ENCODE measurements around the gene ATG16L1. TPM values are rescaled to one million over a fixed set of nuclear protein-coding genes. Genes with fewer than 3 reads are reported as not detected.

Gene ATG16L1
- total RNA-seq, 1 donor from 2014 or later = 49.9 TPM

DNA sequence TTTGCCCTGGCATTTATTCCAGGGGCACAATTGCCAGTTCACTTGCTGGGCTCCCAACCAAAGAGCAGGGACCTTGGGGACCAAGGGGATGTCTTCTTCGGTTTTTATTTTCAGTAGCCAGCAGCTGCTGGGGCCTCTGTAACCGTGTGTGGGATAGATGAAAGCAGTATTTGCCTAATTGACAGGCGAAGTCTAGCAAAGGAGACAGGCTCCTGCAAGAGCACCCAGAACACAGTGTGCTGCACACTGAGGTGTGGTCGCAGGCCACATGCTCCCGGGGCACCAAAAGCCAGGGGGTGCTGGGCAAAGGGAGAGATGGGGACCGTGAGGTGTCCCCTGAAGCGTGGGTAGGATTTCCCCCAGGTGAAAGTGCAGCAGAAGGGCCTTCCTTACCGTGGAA lies 61.4 kb downstream of the ATG16L1 start:
- H3K4me1 Mint-ChIP-seq = peaks cover 43% of the 10 kb centered on the region
- DNase-seq = no peak
- H3K27me3 Mint-ChIP-seq = no peaks in the 10 kb centered on the region
- H3K36me3 Mint-ChIP-seq (ENCODE audit: low read depth) = no peaks in the 10 kb centered on the region
- intact Hi-C loops (cut with micrococcal nuclease) = no loop called here
- H3K4me3 Mint-ChIP-seq = no peak overlapping the region
- TF ChIP-seq, protein P1, sequence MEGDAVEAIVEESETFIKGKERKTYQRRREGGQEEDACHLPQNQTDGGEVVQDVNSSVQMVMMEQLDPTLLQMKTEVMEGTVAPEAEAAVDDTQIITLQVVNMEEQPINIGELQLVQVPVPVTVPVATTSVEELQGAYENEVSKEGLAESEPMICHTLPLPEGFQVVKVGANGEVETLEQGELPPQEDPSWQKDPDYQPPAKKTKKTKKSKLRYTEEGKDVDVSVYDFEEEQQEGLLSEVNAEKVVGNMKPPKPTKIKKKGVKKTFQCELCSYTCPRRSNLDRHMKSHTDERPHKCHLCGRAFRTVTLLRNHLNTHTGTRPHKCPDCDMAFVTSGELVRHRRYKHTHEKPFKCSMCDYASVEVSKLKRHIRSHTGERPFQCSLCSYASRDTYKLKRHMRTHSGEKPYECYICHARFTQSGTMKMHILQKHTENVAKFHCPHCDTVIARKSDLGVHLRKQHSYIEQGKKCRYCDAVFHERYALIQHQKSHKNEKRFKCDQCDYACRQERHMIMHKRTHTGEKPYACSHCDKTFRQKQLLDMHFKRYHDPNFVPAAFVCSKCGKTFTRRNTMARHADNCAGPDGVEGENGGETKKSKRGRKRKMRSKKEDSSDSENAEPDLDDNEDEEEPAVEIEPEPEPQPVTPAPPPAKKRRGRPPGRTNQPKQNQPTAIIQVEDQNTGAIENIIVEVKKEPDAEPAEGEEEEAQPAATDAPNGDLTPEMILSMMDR (IDR thresholded peaks at IDR 0.05) = no peak
- ATAC-seq (ENCODE audit: low read depth) = no peak
- ChIA-PET POLR2A (interaction anchor here (0.6 to 2.1 kb wide), 2 partner anchors 18 kb away, joined by 3 to 7 read pairs; no protein-coding TSS in a partner anchor), CTCF (interaction anchor here (0.6 to 1.0 kb wide), 2 partner anchors 130 to 701 kb away, joined by 3 read pairs; no protein-coding TSS in a partner anchor)
- H3K9me3 Mint-ChIP-seq = no peaks in the 10 kb centered on the region
- no peak overlapping the region for H3K27ac Mint-ChIP-seq

DNA sequence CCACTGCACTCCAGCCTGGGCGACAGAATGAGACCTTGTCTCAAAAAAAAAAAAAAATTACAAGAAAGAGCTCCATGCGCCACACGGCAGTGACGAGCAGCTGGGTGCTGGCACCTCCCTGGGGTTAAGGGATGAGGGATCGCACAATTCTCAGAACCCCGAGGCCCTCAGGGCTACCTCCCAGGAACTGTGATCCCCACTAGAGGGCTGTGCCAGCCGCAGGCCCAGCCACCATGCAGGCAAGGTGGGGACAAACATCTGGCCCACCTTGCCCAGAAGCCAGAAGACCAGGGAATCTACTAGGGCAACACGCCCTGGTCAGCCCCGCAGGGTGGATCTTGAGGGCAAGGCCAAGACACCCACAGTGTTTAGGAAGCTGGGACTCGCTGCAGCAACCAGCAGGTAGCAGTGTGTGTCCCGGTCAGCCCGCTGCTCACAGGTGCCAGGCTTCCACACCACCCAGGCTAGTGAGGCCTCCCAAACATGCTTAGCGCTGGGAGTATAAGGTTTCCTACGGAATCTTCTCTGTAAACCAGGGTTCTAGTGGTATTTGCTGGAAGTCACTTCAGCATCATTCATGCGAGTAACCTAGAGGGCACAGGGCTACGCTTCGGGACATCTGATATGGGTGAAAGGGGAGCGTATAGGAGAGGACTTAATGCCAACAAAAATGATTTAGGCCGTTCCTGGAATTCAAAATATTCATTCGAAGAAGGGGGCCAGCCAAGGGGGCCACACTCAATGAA lies 62.9 kb downstream of the ATG16L1 start:
- Mint-ChIP-seq H3K4me3 (no peak overlapping the region), H3K9me3 (no peaks in the 10 kb centered on the region), H3K4me1 (peaks cover 51% of the 10 kb centered on the region), H3K27ac (no peak overlapping the region), H3K27me3 (no peaks in the 10 kb centered on the region), H3K36me3 (ENCODE audit: low read depth) (no peaks in the 10 kb centered on the region)
- TF ChIP-seq, protein P1 (IDR thresholded peaks at IDR 0.05) = no peak
- POLR2A ChIA-PET = interaction anchor here (0.6 to 0.7 kb wide), 2 partner anchors 40 to 67 kb away, joined by 3 to 6 read pairs; partner anchors contain the start of gene DGKD
- ATAC-seq (ENCODE audit: low read depth) (no peak), DNase-seq (no peak)
- CTCF ChIA-PET = interaction anchor here (0.6 to 1.0 kb wide), 3 partner anchors 9 to 129 kb away, joined by 3 read pairs; no protein-coding TSS in a partner anchor
- intact Hi-C loops (cut with micrococcal nuclease) = no loop called here

DNA sequence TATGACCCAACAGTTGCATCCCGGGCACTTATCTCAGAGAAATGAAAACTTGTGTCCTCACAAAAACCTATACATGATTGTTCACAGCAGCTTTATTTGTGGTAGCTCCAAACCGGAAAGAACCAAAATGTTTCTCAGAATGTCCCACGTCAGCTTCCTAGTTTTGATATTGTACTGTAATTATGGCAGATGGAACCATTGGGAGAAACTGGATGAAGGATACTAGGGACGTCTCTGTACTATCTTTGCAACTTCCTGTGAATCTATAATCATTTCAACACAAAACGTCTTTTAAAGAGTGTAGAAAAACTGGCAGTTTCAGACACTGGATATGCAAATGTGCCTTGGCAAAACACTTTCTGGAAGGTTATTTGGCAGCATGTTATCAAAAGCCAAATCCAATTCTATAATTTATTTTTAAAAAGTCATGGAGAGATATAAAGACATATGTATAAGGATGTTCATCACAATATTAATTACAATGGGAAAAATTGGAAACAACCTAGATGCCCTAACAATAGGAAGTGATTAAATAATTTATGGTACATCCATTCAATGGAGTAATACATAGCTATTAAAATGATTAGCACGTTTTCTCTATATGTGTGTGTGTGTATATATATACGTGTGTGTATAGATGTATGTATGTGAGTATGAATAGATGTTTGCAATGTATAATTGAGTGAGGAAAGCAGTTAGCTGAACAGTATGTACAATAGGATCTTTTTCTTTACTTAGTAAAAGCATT lies 65.9 kb downstream of the ATG16L1 start:
- intact Hi-C loops (cut with micrococcal nuclease) = no loop called here
- POLR2A ChIA-PET = interaction anchor here (1.4 kb wide), 1 partner anchor 36 kb away, joined by 4 read pairs; the partner anchor contains the start of gene DGKD
- Mint-ChIP-seq H3K4me1 (peaks cover 42% of the 10 kb centered on the region), H3K27ac (no peak overlapping the region), H3K9me3 (no peaks in the 10 kb centered on the region), H3K4me3 (no peak overlapping the region), H3K27me3 (no peaks in the 10 kb centered on the region), H3K36me3 (ENCODE audit: low read depth) (no peaks in the 10 kb centered on the region)
- TF ChIP-seq, protein P1 (IDR thresholded peaks at IDR 0.05) = no peak
- ATAC-seq (ENCODE audit: low read depth) (no peak), DNase-seq (no peak)
- CTCF ChIA-PET = interaction anchor here (1.2 kb wide), 1 partner anchor 32 kb away, joined by 5 read pairs; no protein-coding TSS in a partner anchor

DNA sequence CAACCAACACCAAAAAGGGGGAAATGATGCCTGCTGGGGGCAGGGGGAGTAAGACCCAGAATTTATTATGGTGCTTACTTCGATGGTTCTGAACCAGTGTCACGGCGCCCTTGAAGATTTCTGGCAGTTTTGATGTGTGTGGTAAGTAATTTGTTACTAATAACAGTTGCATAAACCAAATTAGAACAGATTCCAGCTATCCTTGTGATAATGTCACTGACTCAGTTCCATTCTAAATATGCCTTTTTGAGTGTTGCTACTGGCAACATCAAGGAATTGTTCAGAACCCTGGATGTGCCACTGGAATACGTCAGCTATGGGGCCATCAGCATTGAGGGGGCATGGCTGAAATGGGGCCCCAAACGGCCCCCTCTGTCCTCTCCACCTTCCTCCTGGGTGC lies 67.8 kb downstream of the ATG16L1 start:
- H3K4me1 Mint-ChIP-seq = peaks cover 46% of the 10 kb centered on the region
- DNase-seq = no peak
- ATAC-seq (ENCODE audit: low read depth) = no peak
- no peaks in the 10 kb centered on the region for H3K36me3 Mint-ChIP-seq (ENCODE audit: low read depth)
- TF ChIP-seq, protein P1 (IDR thresholded peaks at IDR 0.05) = no peak
- intact Hi-C loops (cut with micrococcal nuclease) = no loop called here
- H3K9me3 Mint-ChIP-seq = no peaks in the 10 kb centered on the region
- no peak overlapping the region for H3K27ac Mint-ChIP-seq
- POLR2A ChIA-PET = no interaction called here
- no peaks in the 10 kb centered on the region for H3K27me3 Mint-ChIP-seq
- CTCF ChIA-PET = no interaction called here
- H3K4me3 Mint-ChIP-seq = no peak overlapping the region

DNA sequence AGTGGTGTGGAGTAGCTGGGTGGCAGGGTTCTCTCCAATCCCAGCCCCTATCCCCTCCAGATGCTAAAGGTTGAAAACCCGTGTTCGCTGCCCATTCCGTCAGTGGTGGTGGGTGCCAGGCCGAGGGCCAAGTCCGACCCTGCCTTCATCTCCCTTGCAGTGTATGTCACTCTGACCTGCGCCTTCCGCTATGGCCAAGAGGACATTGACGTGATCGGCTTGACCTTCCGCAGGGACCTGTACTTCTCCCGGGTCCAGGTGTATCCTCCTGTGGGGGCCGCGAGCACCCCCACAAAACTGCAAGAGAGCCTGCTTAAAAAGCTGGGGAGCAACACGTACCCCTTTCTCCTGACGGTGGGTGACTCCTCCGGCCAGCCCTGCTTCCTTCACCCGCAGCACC lies 69.0 kb downstream of the ATG16L1 start:
- TF ChIP-seq, protein P1 (IDR thresholded peaks at IDR 0.05) = no peak
- Mint-ChIP-seq H3K4me3 (no peak overlapping the region), H3K36me3 (ENCODE audit: low read depth) (no peaks in the 10 kb centered on the region), H3K27ac (no peak overlapping the region), H3K4me1 (peaks cover 55% of the 10 kb centered on the region), H3K9me3 (no peaks in the 10 kb centered on the region), H3K27me3 (no peaks in the 10 kb centered on the region)
- ChIA-PET POLR2A (no interaction called here), CTCF (interaction anchor here (0.6 kb wide), 1 partner anchor 127 kb away, joined by 3 read pairs; no protein-coding TSS in a partner anchor)
- no peak for DNase-seq
- intact Hi-C loops (cut with micrococcal nuclease) = no loop called here
- no peak for ATAC-seq (ENCODE audit: low read depth)
